GM12878 (cell line): ENCODE results near the gene PTPN18. TPM values are rescaled to one million over a fixed set of nuclear protein-coding genes. Genes with fewer than 3 reads are reported as not detected.
A peak's percentile ranks its signal among the peaks of the same experiment; 100 is the strongest.
"Not testable (repeated sequence)": the region's sequence is repeated elsewhere in the genome, so short reads cannot be mapped to it uniquely, and the experiment has no call there.

Experiments used
- ATAC-seq: fragments of 200-7000 bp; cut with Tn5 transposase; 3 replicates; pipeline ENCODE4 v1.9.1; 2020; ENCODE audit warnings: mild to moderate bottlenecking, moderate library complexity
- BruUV-seq: library from RNA; stranded (reverse); fragments of 400-500 nt; replicated peaks from 2 replicates; lab custom pipeline; 2021; lab: Mats Ljungman, UMichigan
- CTCF ChIA-PET: fragments of 300-600 bp; sonication (Branson Sonifier 250); formaldehyde crosslinking; extraction: SDS; loops from one replicate; lab custom pipeline; 2021; ENCODE audit warnings: inconsistent platforms; lab: Yijun Ruan, JAX
- POLR2A ChIA-PET: fragments of 350-600 bp; formaldehyde crosslinking; extraction: SDS; loops from one replicate; lab custom pipeline; 2021; ENCODE audit warnings: inconsistent platforms; lab: Charles Lee
- RAD21 ChIA-PET: fragments of 300-600 bp; sonication (Branson Sonifier 250); formaldehyde crosslinking; loops from one replicate; lab custom pipeline; 2023; ENCODE audit warnings: antibody characterized with exemption; ENCODE audit not compliant: unreplicated experiment; lab: Charles Lee
- SMC1A ChIA-PET: fragments of 300-600 bp; sonication (Branson Sonifier 250); formaldehyde crosslinking; loops from one replicate; lab custom pipeline; 2023; ENCODE audit not compliant: unreplicated experiment, uncharacterized antibody; lab: Charles Lee
- DNase-seq: peaks from one replicate; pipeline ENCODE4 v3.0.0-alpha.2; 2011; ENCODE audit warnings: low read depth, low spot score
- FAIRE-seq: peaks from 3 replicates; lab custom pipeline; 2011; peaks lifted over from hg19 to GRCh38; lab: Jason Lieb, UNC
- H2AFZ ChIP-seq: 2 replicates; pipeline ENCODE4 v1.6.0; 2011; ENCODE audit warnings: low read depth, low read length, control low read depth; ENCODE audit not compliant: control insufficient read depth
- H3K27ac ChIP-seq: 2 replicates; pipeline ENCODE4 v1.5.1; 2011; ENCODE audit warnings: control low read depth; ENCODE audit not compliant: control insufficient read depth, insufficient read depth
- H3K27me3 ChIP-seq, 2 experiments: replicated peaks in 1 of 2; 2 replicates each; pipeline versions ENCODE4 v1.6.0 to v1.6.1; 2011; ENCODE audit warnings: low read length in 1 of 2; ENCODE audit not compliant: control insufficient read depth in 2 of 2, insufficient read depth in 2 of 2
- H3K36me3 ChIP-seq, 2 experiments: 2 replicates each; pipeline ENCODE4 v1.5.1; 2011; ENCODE audit warnings: low read length in 1 of 2; ENCODE audit not compliant: control insufficient read depth in 2 of 2, insufficient read depth in 2 of 2
- H3K4me1 ChIP-seq: 2 replicates; pipeline ENCODE4 v1.6.1; 2011; ENCODE audit warnings: mild to moderate bottlenecking, low read length, moderate library complexity, mixed read lengths; ENCODE audit not compliant: control insufficient read depth, insufficient read depth
- H3K4me2 ChIP-seq: 2 replicates; pipeline ENCODE4 v1.6.0; 2011; ENCODE audit warnings: control low read depth; ENCODE audit not compliant: control insufficient read depth, insufficient read depth
- H3K4me3 ChIP-seq: fragments of 200-600 bp; sonication (generic); 2 replicates; pipeline ENCODE4 v1.5.1; 2016
- H3K79me2 ChIP-seq: 2 replicates; pipeline ENCODE4 v1.6.0; 2011; ENCODE audit warnings: low read length; ENCODE audit not compliant: control insufficient read depth, insufficient read depth
- H3K9ac ChIP-seq: 2 replicates; pipeline ENCODE4 v1.8.0; 2011; ENCODE audit warnings: low read length, control low read depth, mixed read lengths; ENCODE audit not compliant: control insufficient read depth, insufficient read depth
- H3K9me3 ChIP-seq: replicated peaks from 3 replicates; pipeline ENCODE4 v1.5.1; 2011; ENCODE audit warnings: mild to moderate bottlenecking, low read length; ENCODE audit not compliant: control insufficient read depth, insufficient read depth
- H4K20me1 ChIP-seq: 2 replicates; pipeline ENCODE4 v1.6.0; 2011; ENCODE audit not compliant: control insufficient read depth, insufficient read depth
- WGBS: methylation state at CpG from one replicate; pipeline ENCODE4 v1.1.6; 2016; ENCODE audit warnings: low lambda C conversion rate; ENCODE audit not compliant: insufficient replicate concordance, insufficient coverage; ENCODE audit errors: missing lambda C conversion rate; 5-methylcytosine and 5-hydroxymethylcytosine counted together
- in situ Hi-C: fragments of 300-500 bp; cut with MboI; formaldehyde crosslinking; loops from 9 replicates; pipeline ENCODE4 v1.14.3; 2018; ENCODE audit warnings: mixed read lengths
- intact Hi-C: fragments of 100-400 bp; cut with micrococcal nuclease; formaldehyde crosslinking; loops from one replicate; pipeline ENCODE4 v1.14.2; 2022; ENCODE audit not compliant: unreplicated experiment
- polyA plus RNA-seq, 11 experiments: library from polyadenylated mRNA; depleted of rRNA in 4 of 11; unstranded in 6 of 11; stranded (reverse) in 5 of 11; fragments of >200 nt; fragmentation: Nextera tagmentation in 4 of 11; fragmentation: Illumina TruSeq in 1 of 11; extraction: Ambion mirVana in 4 of 11; extraction: Trizol in 1 of 11; gene quantifications; 1 replicate in 1 of 11; 2 replicates in 10 of 11; pipeline versions ENCODE4 v1.2.1 to v1.2.3, GENCODE V29; 2011 to 2016; ENCODE audit warnings: inconsistent platforms in 2 of 11, missing spikeins in 2 of 11, low read depth in 1 of 11
- small RNA-seq: library from RNA; depleted of rRNA; stranded (forward); fragments of <200 nt; gene quantifications from one replicate; pipeline ENCODE3, GENCODE V24; 2014
- total RNA-seq, 4 experiments: library from RNA; depleted of rRNA in 3 of 4; stranded (reverse); fragments of >200 nt in 3 of 4; fragmentation: Illumina TruSeq in 1 of 4; extraction: Trizol in 1 of 4; gene quantifications; 2 replicates each; pipeline versions ENCODE4 v1.2.1 to v1.2.3, GENCODE V29; 2013 to 2021
- TF ChIP-seq, protein P1 (sequence below), 3 experiments: IDR thresholded peaks in 2 of 3; conservative IDR thresholded peaks in 1 of 3; 2 replicates each; pipeline ENCODE4 v1.5.1; 2011; ENCODE audit warnings: low read depth in 3 of 3, low read length in 3 of 3, mild to moderate bottlenecking in 3 of 3, control low read depth in 2 of 3, moderate library complexity in 2 of 3, inconsistent platforms in 1 of 3, mixed read lengths in 1 of 3; ENCODE audit not compliant: control insufficient read depth in 2 of 3, insufficient read depth in 1 of 3; ENCODE audit errors: extremely low read depth in 1 of 3

The PTPN18 gene
- total and polyA plus RNA-seq, 10 of the 15 experiments (the other 5 are each of a cell fraction or from before 2014, with no cell fraction given), result 14.8 to 89.9 (median 43.4) TPM

DNA sequence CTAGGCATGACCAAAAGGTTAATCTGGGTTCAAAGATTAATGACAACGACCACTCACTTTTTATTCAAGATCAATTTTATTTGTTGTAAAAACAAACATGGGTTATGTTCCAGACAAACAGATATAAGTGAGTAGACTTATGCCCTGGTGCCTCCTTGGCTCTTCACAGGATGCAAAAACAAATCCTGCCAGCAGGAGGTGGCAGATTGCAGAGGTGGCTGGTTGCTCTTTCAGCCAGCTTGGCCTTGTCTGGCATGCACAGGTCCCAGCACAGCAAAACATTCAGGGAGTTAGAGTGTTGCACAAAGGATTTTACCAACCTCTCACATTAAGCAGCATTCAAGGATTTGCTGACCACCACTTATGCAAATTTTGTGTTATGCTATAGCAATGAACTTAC lies 60.8 kb downstream of the PTPN18 start:
- TF ChIP-seq, protein P1, sequence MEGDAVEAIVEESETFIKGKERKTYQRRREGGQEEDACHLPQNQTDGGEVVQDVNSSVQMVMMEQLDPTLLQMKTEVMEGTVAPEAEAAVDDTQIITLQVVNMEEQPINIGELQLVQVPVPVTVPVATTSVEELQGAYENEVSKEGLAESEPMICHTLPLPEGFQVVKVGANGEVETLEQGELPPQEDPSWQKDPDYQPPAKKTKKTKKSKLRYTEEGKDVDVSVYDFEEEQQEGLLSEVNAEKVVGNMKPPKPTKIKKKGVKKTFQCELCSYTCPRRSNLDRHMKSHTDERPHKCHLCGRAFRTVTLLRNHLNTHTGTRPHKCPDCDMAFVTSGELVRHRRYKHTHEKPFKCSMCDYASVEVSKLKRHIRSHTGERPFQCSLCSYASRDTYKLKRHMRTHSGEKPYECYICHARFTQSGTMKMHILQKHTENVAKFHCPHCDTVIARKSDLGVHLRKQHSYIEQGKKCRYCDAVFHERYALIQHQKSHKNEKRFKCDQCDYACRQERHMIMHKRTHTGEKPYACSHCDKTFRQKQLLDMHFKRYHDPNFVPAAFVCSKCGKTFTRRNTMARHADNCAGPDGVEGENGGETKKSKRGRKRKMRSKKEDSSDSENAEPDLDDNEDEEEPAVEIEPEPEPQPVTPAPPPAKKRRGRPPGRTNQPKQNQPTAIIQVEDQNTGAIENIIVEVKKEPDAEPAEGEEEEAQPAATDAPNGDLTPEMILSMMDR (IDR thresholded peaks at IDR 0.05 in 2 of 3, conservative IDR thresholded peaks at IDR 0.05 in 1 of 3; ENCODE audit: control insufficient read depth in 2 of 3, extremely low read depth in 1 of 3, insufficient read depth in 1 of 3, low read depth in 3 of 3, low read length in 3 of 3), result peak in 1 of 3 experiments; percentile 19; a peak in 1 of 6 replicates
- TF ChIP-seq, all 136 proteins: peak for 1; not testable (repeated sequence) for 135
- H3K79me2 ChIP-seq, H3K4me1 ChIP-seq, H3K36me3 ChIP-seq, H3K9ac ChIP-seq, H3K9me3 ChIP-seq, H3K4me2 ChIP-seq, in situ Hi-C loops, SMC1A ChIA-PET, intact Hi-C loops, DNase-seq, CTCF ChIA-PET, FAIRE-seq, H4K20me1 ChIP-seq, BruUV-seq, H3K27me3 ChIP-seq, H2AFZ ChIP-seq, H3K4me3 ChIP-seq, ATAC-seq, H3K27ac ChIP-seq, RAD21 ChIA-PET, POLR2A ChIA-PET: not testable (repeated sequence)
- whole genome bisulfite sequencing, result 9% methylated on average over 1 of the region's 1 CpG

DNA sequence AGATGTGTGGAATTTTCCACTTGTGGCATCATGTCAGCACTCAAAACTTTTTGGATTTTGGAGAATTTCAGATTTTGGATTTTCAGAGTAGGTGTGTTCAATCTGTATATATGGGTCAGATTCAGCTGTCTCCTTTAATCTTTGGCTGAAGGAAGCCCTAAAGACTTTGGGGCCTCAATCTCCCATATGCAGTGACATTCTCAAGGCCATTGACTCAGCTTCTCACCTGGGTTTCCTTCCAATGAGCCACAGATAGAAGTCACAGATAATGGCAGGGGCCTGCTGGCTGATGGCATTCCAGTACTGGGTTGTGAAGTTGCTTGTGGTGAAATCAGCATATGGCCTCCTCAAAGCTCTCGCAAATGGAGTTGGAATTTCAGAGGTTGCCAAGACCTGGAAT lies 63.0 kb downstream of the PTPN18 start:
- in situ Hi-C loops, BruUV-seq, RAD21 ChIA-PET, H3K4me2 ChIP-seq, DNase-seq, H4K20me1 ChIP-seq, H3K79me2 ChIP-seq, H3K27me3 ChIP-seq, CTCF ChIA-PET, H3K27ac ChIP-seq, intact Hi-C loops, H3K9me3 ChIP-seq, POLR2A ChIA-PET, ATAC-seq, SMC1A ChIA-PET, H2AFZ ChIP-seq, H3K9ac ChIP-seq, H3K36me3 ChIP-seq, H3K4me1 ChIP-seq, H3K4me3 ChIP-seq, FAIRE-seq: not testable (repeated sequence)
- WGBS, result 75% methylated on average over 1 of the region's 1 CpG

Small RNA genes lying within 50 kb of the gene (small RNA-seq; reads per million reads assigned to genes)
- not detected for gene AC132479.1

Other genes with a start within 250 kb of the PTPN18 start
Only the 7 nearest of the 9 such genes appear.
- gene CCDC74B, start 210.9 kb upstream of the PTPN18 start, total RNA-seq (2014; rRNA removed), result 15.3 and 17.9 TPM in 2 replicates
- gene CCDC74B, start 210.9 kb upstream of the PTPN18 start, total RNA-seq (2014; rRNA removed; fragmentation: Illumina TruSeq; extraction: Trizol), result 6.1 and 7.2 TPM in 2 replicates
- 14.4 and 15.3 TPM in 2 replicates for gene CCDC74B, start 210.9 kb upstream of the PTPN18 start, total RNA-seq (2021)
- gene CCDC74B, start 210.9 kb upstream of the PTPN18 start, polyA plus RNA-seq (2011; rRNA removed), result 8.9 and 10.7 TPM in 2 replicates
- gene CCDC74B, start 210.9 kb upstream of the PTPN18 start, polyA plus RNA-seq (2014; fragmentation: Illumina TruSeq; extraction: Trizol), result 2.2 and 6.5 TPM in 2 replicates
- gene CCDC74B, start 210.9 kb upstream of the PTPN18 start, polyA plus RNA-seq (2014; fragmentation: Nextera tagmentation; extraction: Ambion mirVana), result 1 to 10 TPM in 1 of 2 experiments, under 1 TPM in 1; 0.52 to 2.9 TPM
- 21.2 and 26.2 TPM in 2 replicates for gene CCDC74B, start 210.9 kb upstream of the PTPN18 start, polyA plus RNA-seq (2014; rRNA removed)
- gene CCDC74B, start 210.9 kb upstream of the PTPN18 start, polyA plus RNA-seq (2016; fragmentation: Nextera tagmentation; extraction: Ambion mirVana), result 10 to 100 TPM in 1 of 2 experiments, 1 to 10 TPM in 1; 8.8 to 11.3 TPM
- 36.1 and 45.9 TPM in 2 replicates for gene SMPD4, start 174.5 kb upstream of the PTPN18 start, total RNA-seq (2014; rRNA removed)
- gene SMPD4, start 174.5 kb upstream of the PTPN18 start, total RNA-seq (2014; rRNA removed; fragmentation: Illumina TruSeq; extraction: Trizol), result 23.7 and 27.1 TPM in 2 replicates
- gene SMPD4, start 174.5 kb upstream of the PTPN18 start, total RNA-seq (2021), result 78.2 and 79.5 TPM in 2 replicates
- 13.7 and 26.0 TPM in 2 replicates for gene SMPD4, start 174.5 kb upstream of the PTPN18 start, polyA plus RNA-seq (2011; rRNA removed)
- 23.4 and 45.4 TPM in 2 replicates for gene SMPD4, start 174.5 kb upstream of the PTPN18 start, polyA plus RNA-seq (2014; fragmentation: Illumina TruSeq; extraction: Trizol)
- 10 to 100 TPM in 1 of 2 experiments, 1 to 10 TPM in 1; 5.0 to 10.4 TPM for gene SMPD4, start 174.5 kb upstream of the PTPN18 start, polyA plus RNA-seq (2014; fragmentation: Nextera tagmentation; extraction: Ambion mirVana)
- 60.4 and 62.8 TPM in 2 replicates for gene SMPD4, start 174.5 kb upstream of the PTPN18 start, polyA plus RNA-seq (2014; rRNA removed)
- gene SMPD4, start 174.5 kb upstream of the PTPN18 start, polyA plus RNA-seq (2016; fragmentation: Nextera tagmentation; extraction: Ambion mirVana), result 10 to 100 TPM; 79.0 to 82.0 TPM
- gene MZT2B, start 173.8 kb upstream of the PTPN18 start, total RNA-seq (2014; rRNA removed), result 321 and 369 TPM in 2 replicates
- 45.7 and 51.5 TPM in 2 replicates for gene MZT2B, start 173.8 kb upstream of the PTPN18 start, total RNA-seq (2014; rRNA removed; fragmentation: Illumina TruSeq; extraction: Trizol)
- gene MZT2B, start 173.8 kb upstream of the PTPN18 start, total RNA-seq (2021), result 399 and 409 TPM in 2 replicates
- gene MZT2B, start 173.8 kb upstream of the PTPN18 start, polyA plus RNA-seq (2011; rRNA removed), result 60.4 and 104 TPM in 2 replicates
- 7.2 TPM in 1 of 2 replicates, not detected in the other for gene MZT2B, start 173.8 kb upstream of the PTPN18 start, polyA plus RNA-seq (2014; fragmentation: Illumina TruSeq; extraction: Trizol)
- gene MZT2B, start 173.8 kb upstream of the PTPN18 start, polyA plus RNA-seq (2014; fragmentation: Nextera tagmentation; extraction: Ambion mirVana), result 10 to 100 TPM in 1 of 2 experiments, 1 to 10 TPM in 1; 6.3 to 20.4 TPM
- 292 and 388 TPM in 2 replicates for gene MZT2B, start 173.8 kb upstream of the PTPN18 start, polyA plus RNA-seq (2014; rRNA removed)
- gene MZT2B, start 173.8 kb upstream of the PTPN18 start, polyA plus RNA-seq (2016; fragmentation: Nextera tagmentation; extraction: Ambion mirVana), result 100 to 1,000 TPM; 294 to 320 TPM
- not detected in 2 replicates for gene TUBA3E, start 157.6 kb upstream of the PTPN18 start, total RNA-seq (2014; rRNA removed)
- not detected in 2 replicates for gene TUBA3E, start 157.6 kb upstream of the PTPN18 start, total RNA-seq (2014; rRNA removed; fragmentation: Illumina TruSeq; extraction: Trizol)
- gene TUBA3E, start 157.6 kb upstream of the PTPN18 start, total RNA-seq (2021), result not detected in 2 replicates
- not detected in 2 replicates for gene TUBA3E, start 157.6 kb upstream of the PTPN18 start, polyA plus RNA-seq (2011; rRNA removed)
- gene TUBA3E, start 157.6 kb upstream of the PTPN18 start, polyA plus RNA-seq (2014; fragmentation: Illumina TruSeq; extraction: Trizol), result not detected in 2 replicates
- not detected for gene TUBA3E, start 157.6 kb upstream of the PTPN18 start, polyA plus RNA-seq (2014; fragmentation: Nextera tagmentation; extraction: Ambion mirVana)
- not detected in 2 replicates for gene TUBA3E, start 157.6 kb upstream of the PTPN18 start, polyA plus RNA-seq (2014; rRNA removed)
- gene TUBA3E, start 157.6 kb upstream of the PTPN18 start, polyA plus RNA-seq (2016; fragmentation: Nextera tagmentation; extraction: Ambion mirVana), result not detected
- 181 and 209 TPM in 2 replicates for gene IMP4, start 13.2 kb upstream of the PTPN18 start, total RNA-seq (2014; rRNA removed)
- gene IMP4, start 13.2 kb upstream of the PTPN18 start, total RNA-seq (2014; rRNA removed; fragmentation: Illumina TruSeq; extraction: Trizol), result 74.9 and 85.3 TPM in 2 replicates
- gene IMP4, start 13.2 kb upstream of the PTPN18 start, total RNA-seq (2021), result 166 and 171 TPM in 2 replicates
- 78.0 and 162 TPM in 2 replicates for gene IMP4, start 13.2 kb upstream of the PTPN18 start, polyA plus RNA-seq (2011; rRNA removed)
- 43.2 and 70.5 TPM in 2 replicates for gene IMP4, start 13.2 kb upstream of the PTPN18 start, polyA plus RNA-seq (2014; fragmentation: Illumina TruSeq; extraction: Trizol)
- gene IMP4, start 13.2 kb upstream of the PTPN18 start, polyA plus RNA-seq (2014; fragmentation: Nextera tagmentation; extraction: Ambion mirVana), result 100 to 1,000 TPM in 1 of 2 experiments, 10 to 100 TPM in 1; 41.4 to 100 TPM
- 242 and 273 TPM in 2 replicates for gene IMP4, start 13.2 kb upstream of the PTPN18 start, polyA plus RNA-seq (2014; rRNA removed)
- 100 to 1,000 TPM; 183 to 206 TPM for gene IMP4, start 13.2 kb upstream of the PTPN18 start, polyA plus RNA-seq (2016; fragmentation: Nextera tagmentation; extraction: Ambion mirVana)
- gene POTEI, start 153.3 kb downstream of the PTPN18 start, total RNA-seq (2014; rRNA removed), result 0.05 and 0.06 TPM in 2 replicates
- 0.04 and 0.14 TPM in 2 replicates for gene POTEI, start 153.3 kb downstream of the PTPN18 start, total RNA-seq (2014; rRNA removed; fragmentation: Illumina TruSeq; extraction: Trizol)
- gene POTEI, start 153.3 kb downstream of the PTPN18 start, total RNA-seq (2021), result 0.11 and 0.13 TPM in 2 replicates
- not detected in 2 replicates for gene POTEI, start 153.3 kb downstream of the PTPN18 start, polyA plus RNA-seq (2011; rRNA removed)
- gene POTEI, start 153.3 kb downstream of the PTPN18 start, polyA plus RNA-seq (2014; fragmentation: Illumina TruSeq; extraction: Trizol), result 0.12 and 0.16 TPM in 2 replicates
- not detected for gene POTEI, start 153.3 kb downstream of the PTPN18 start, polyA plus RNA-seq (2014; fragmentation: Nextera tagmentation; extraction: Ambion mirVana)
- gene POTEI, start 153.3 kb downstream of the PTPN18 start, polyA plus RNA-seq (2014; rRNA removed), result 0.12 TPM in 1 of 2 replicates, not detected in the other
- gene POTEI, start 153.3 kb downstream of the PTPN18 start, polyA plus RNA-seq (2016; fragmentation: Nextera tagmentation; extraction: Ambion mirVana), result under 1 TPM; 0.03 to 0.05 TPM
- gene CFC1B, start 165.2 kb downstream of the PTPN18 start, total RNA-seq (2014; rRNA removed), result not detected in 2 replicates
- not detected in 2 replicates for gene CFC1B, start 165.2 kb downstream of the PTPN18 start, total RNA-seq (2014; rRNA removed; fragmentation: Illumina TruSeq; extraction: Trizol)
- gene CFC1B, start 165.2 kb downstream of the PTPN18 start, total RNA-seq (2021), result not detected in 2 replicates
- gene CFC1B, start 165.2 kb downstream of the PTPN18 start, polyA plus RNA-seq (2011; rRNA removed), result not detected in 2 replicates
- gene CFC1B, start 165.2 kb downstream of the PTPN18 start, polyA plus RNA-seq (2014; fragmentation: Illumina TruSeq; extraction: Trizol), result not detected in 2 replicates
- gene CFC1B, start 165.2 kb downstream of the PTPN18 start, polyA plus RNA-seq (2014; fragmentation: Nextera tagmentation; extraction: Ambion mirVana), result not detected
- gene CFC1B, start 165.2 kb downstream of the PTPN18 start, polyA plus RNA-seq (2014; rRNA removed), result not detected in 2 replicates
- gene CFC1B, start 165.2 kb downstream of the PTPN18 start, polyA plus RNA-seq (2016; fragmentation: Nextera tagmentation; extraction: Ambion mirVana), result not detected